RWPE2 (cell line): ENCODE results near the gene MAN2B2.

ENCODE experiments used
- ATAC-seq: fragments of 200-7000 bp; cut with Tn5 transposase; 3 replicates; pipeline ENCODE4 v1.9.1; 2021; ENCODE audit warnings: low read depth
- DNase-seq: peaks from one replicate; pipeline ENCODE4 v3.0.0-alpha.2; 2020; ENCODE audit warnings: low spot score
- H3K27ac ChIP-seq: fragments of 450-650 bp; 2 replicates; pipeline ENCODE4 v1.5.1; 2017; ENCODE audit warnings: mild to moderate bottlenecking; ENCODE audit not compliant: poor library complexity, severe bottlenecking
- H3K27me3 ChIP-seq: fragments of 250-450 bp; sonication (Bioruptor Pico); 2 replicates; pipeline ENCODE4 v1.5.1; 2021; ENCODE audit warnings: mild to moderate bottlenecking, moderate library complexity; ENCODE audit not compliant: insufficient read depth, poor library complexity, severe bottlenecking
- H3K36me3 ChIP-seq: fragments of 250-450 bp; sonication (Bioruptor Pico); 2 replicates; pipeline ENCODE4 v1.5.1; 2020; ENCODE audit warnings: low read depth, mild to moderate bottlenecking, moderate library complexity
- H3K4me1 ChIP-seq: fragments of 250-450 bp; sonication (Bioruptor Pico); 2 replicates; pipeline ENCODE4 v1.5.1; 2021; ENCODE audit warnings: mild to moderate bottlenecking, moderate library complexity; ENCODE audit not compliant: insufficient read depth, poor library complexity, severe bottlenecking
- H3K4me3 ChIP-seq: fragments of 250-450 bp; sonication (Bioruptor Pico); 2 replicates; pipeline ENCODE4 v1.5.1; 2021; ENCODE audit warnings: mild to moderate bottlenecking, moderate library complexity; ENCODE audit not compliant: severe bottlenecking
- H3K9me3 ChIP-seq: fragments of 250-450 bp; sonication (Bioruptor Pico); 2 replicates; pipeline ENCODE4 v1.5.1; 2021; ENCODE audit warnings: mild to moderate bottlenecking, moderate library complexity; ENCODE audit not compliant: severe bottlenecking
- TF ChIP-seq, protein P1 (sequence below): fragments of 450-650 bp; IDR thresholded peaks from one replicate; pipeline ENCODE4 v1.5.1; 2017; ENCODE audit warnings: mild to moderate bottlenecking, moderate library complexity; ENCODE audit not compliant: poor library complexity, severe bottlenecking

Gene MAN2B2

DNA sequence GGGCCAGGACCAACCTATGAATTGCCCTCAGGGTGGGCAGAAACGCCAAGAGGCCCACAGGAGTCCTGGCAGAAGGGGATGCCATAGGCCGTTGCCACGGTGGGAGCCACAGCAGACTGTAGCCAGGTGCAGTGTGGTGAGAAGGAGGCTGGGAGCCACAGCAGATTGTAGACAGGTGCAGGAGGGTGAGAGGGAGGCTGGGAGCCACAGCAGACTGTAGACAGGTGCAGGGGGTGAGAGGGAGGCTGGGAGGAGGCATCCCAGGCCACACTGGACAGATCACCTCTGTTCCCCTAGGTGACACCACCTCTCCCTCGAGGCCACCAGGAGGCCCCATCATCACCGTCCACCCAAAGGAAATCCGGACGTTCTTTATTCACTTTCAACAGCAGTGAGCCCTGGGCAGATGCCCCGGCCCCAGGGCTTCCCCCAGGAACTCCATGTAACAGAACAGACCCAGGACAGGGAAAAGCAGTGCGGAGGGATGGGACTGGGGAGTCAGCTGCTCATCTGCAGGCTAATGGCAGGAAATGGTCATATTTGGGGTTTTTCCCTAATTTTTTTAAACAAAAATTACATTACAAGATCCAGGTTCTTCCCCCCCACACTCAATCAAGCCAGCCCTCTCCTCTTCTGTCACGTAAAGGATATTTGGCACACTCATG, 46.0 kb downstream of the MAN2B2 start:
- no peaks in the 10 kb centered on the region for H3K4me1 ChIP-seq
- DNase-seq, result no peak
- no peak for ATAC-seq
- H3K9me3 ChIP-seq, result no peaks in the 10 kb centered on the region
- H3K27ac ChIP-seq, result no peak overlapping the region
- peaks cover 4% of the 10 kb centered on the region; the same call in 1 of the 2 replicates for H3K36me3 ChIP-seq
- H3K4me3 ChIP-seq, result no peak overlapping the region
- TF ChIP-seq, protein P1, sequence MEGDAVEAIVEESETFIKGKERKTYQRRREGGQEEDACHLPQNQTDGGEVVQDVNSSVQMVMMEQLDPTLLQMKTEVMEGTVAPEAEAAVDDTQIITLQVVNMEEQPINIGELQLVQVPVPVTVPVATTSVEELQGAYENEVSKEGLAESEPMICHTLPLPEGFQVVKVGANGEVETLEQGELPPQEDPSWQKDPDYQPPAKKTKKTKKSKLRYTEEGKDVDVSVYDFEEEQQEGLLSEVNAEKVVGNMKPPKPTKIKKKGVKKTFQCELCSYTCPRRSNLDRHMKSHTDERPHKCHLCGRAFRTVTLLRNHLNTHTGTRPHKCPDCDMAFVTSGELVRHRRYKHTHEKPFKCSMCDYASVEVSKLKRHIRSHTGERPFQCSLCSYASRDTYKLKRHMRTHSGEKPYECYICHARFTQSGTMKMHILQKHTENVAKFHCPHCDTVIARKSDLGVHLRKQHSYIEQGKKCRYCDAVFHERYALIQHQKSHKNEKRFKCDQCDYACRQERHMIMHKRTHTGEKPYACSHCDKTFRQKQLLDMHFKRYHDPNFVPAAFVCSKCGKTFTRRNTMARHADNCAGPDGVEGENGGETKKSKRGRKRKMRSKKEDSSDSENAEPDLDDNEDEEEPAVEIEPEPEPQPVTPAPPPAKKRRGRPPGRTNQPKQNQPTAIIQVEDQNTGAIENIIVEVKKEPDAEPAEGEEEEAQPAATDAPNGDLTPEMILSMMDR, result no peak
- no peaks in the 10 kb centered on the region for H3K27me3 ChIP-seq

DNA sequence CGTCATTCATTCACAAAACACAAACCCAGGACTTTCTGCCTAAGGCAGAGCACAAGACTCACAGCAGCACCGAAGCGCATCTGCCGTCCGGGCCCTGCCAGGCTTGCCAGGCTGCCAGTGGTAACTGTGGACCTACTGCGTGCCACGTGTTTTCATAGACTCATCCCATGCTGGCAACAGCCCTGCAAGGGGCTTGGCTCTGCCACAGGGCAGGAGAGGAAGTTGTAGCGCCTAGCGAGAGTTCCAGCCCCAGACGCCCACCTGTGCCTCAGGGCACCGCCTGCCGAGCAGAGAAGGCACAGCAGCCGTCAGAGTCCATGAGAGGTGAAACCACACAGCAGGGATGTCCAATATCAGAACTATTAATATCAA, 46.6 kb downstream of the MAN2B2 start:
- no peak overlapping the region for H3K27ac ChIP-seq
- peaks cover 4% of the 10 kb centered on the region; the same call in 1 of the 2 replicates for H3K36me3 ChIP-seq
- no peak for ATAC-seq
- no peaks in the 10 kb centered on the region for H3K27me3 ChIP-seq
- TF ChIP-seq, protein P1, result no peak
- H3K9me3 ChIP-seq, result no peaks in the 10 kb centered on the region
- H3K4me1 ChIP-seq, result no peaks in the 10 kb centered on the region
- H3K4me3 ChIP-seq, result no peak overlapping the region
- DNase-seq, result no peak

DNA sequence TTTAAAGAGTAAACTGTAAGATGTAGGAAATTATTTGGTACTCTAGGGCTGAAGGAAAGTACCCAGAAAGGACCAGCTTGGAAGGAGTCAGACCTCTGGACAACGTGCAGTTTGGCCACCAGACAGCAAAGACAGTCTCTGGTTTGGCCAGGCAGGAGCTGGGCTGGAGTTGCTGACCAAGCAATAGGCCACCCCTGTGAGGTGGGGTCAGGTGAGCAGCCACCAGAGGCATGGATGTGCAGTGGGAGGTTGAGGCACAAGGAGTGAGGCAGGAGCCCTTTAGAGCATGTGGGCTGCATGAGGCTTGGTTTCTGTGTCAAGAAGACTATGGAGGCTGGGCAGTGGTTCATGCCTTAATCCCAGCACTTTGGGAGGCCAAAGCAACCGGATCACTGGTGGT, 47.8 kb downstream of the MAN2B2 start:
- TF ChIP-seq, protein P1, result no peak
- H3K4me3 ChIP-seq, result no peak overlapping the region
- no peak for ATAC-seq
- no peaks in the 10 kb centered on the region for H3K36me3 ChIP-seq
- no peaks in the 10 kb centered on the region for H3K4me1 ChIP-seq
- no peaks in the 10 kb centered on the region for H3K9me3 ChIP-seq
- no peaks in the 10 kb centered on the region for H3K27me3 ChIP-seq
- DNase-seq, result no peak
- H3K27ac ChIP-seq, result no peak overlapping the region

DNA sequence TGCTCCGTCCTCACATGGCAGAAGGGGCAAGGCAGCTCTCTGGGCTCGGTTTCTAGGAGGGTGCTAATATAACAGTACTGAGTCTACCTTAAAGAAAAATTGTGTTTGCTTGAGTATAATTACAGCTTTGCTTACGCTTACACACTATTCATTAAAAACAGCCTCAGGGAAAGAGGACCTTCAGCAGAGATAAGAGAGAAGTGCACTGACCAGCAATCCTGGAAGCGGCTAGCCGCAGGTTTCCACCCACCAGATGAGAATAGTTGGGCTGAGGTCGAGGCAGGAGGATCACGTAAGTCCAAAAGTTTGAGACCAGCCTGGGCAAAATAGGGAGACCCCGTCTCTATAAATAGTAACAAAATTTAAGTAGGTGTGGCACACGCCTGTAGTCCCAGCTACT, 50.3 kb downstream of the MAN2B2 start:
- Histone ChIP-seq H3K9me3 (no peaks in the 10 kb centered on the region), H3K4me3 (no peak overlapping the region), H3K27ac (no peak overlapping the region), H3K36me3 (no peaks in the 10 kb centered on the region), H3K4me1 (no peaks in the 10 kb centered on the region), H3K27me3 (no peaks in the 10 kb centered on the region)
- DNase-seq (no peak), ATAC-seq (no peak)
- TF ChIP-seq, protein P1, result no peak

DNA sequence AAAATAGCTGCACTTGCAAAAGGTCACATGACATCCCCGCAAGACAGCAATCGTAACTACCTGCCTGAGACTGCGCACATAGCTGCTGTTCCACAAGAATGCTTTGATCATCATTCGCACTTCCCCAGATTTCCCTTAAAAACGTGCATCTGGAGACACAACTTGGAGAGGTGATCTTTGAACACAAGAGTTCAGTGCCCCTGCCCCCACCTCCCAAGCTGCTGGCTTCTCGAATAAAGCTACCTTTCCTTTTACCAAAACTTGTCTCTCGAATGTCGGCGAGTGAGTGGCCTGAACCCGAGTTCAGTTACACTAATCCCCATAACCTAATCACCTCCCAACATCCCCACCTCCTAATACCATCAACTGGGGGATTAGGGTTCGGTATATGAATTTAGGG, 51.1 kb downstream of the MAN2B2 start:
- H3K4me3 ChIP-seq, result no peak overlapping the region
- no peaks in the 10 kb centered on the region for H3K27me3 ChIP-seq
- TF ChIP-seq, protein P1, result no peak
- no peak overlapping the region for H3K27ac ChIP-seq
- no peaks in the 10 kb centered on the region for H3K4me1 ChIP-seq
- no peaks in the 10 kb centered on the region for H3K36me3 ChIP-seq
- DNase-seq, result no peak
- ATAC-seq, result no peak
- no peaks in the 10 kb centered on the region for H3K9me3 ChIP-seq
